HCT116 (cell line): ENCODE data around the gene MTA1. TPM values are rescaled to one million over a fixed set of nuclear protein-coding genes. Genes with fewer than 3 reads are reported as not detected.

Experiments
- ATAC-seq: fragments of 200-7000 bp; cut with Tn5 transposase; 2 replicates; pipeline ENCODE4 v1.9.1; 2020; ENCODE audit warnings: mild to moderate bottlenecking, moderate library complexity
- BruUV-seq: library from RNA; stranded (reverse); fragments of 400-500 nt; replicated peaks from 2 replicates; lab custom pipeline; 2021; lab: Mats Ljungman, UMichigan
- CTCF ChIA-PET: fragments of 300-600 bp; sonication (Branson Sonifier 250); formaldehyde crosslinking; loops from one replicate; lab custom pipeline; 2021; ENCODE audit warnings: antibody characterized with exemption; lab: Charles Lee
- POLR2A ChIA-PET: fragments of 300-600, 350-600 bp; sonication (Branson Sonifier 250); formaldehyde crosslinking; loops from one replicate; lab custom pipeline; 2021; ENCODE audit warnings: antibody characterized with exemption; lab: Charles Lee
- RAD21 ChIA-PET, 2 experiments: fragments of 300-600 bp; sonication (Branson Sonifier 250); formaldehyde crosslinking; loops; one replicate each; lab custom pipeline; 2023; ENCODE audit warnings: low total read pairs in 2 of 2; ENCODE audit not compliant: uncharacterized antibody in 2 of 2, unreplicated experiment in 2 of 2, low non-redundant PET in 1 of 2; lab: Charles Lee
- DNase-seq: peaks from one replicate; pipeline ENCODE4 v3.0.0-alpha.2; 2010; ENCODE audit warnings: low read depth, low spot score
- H2AFZ ChIP-seq: fragments of 200-600 bp; shearing (Covaris generic), sonication (generic); 2 replicates; pipeline ENCODE4 v1.6.1; 2017; ENCODE audit warnings: low read depth, mixed run types, mixed read lengths, antibody characterized with exemption, low read length; ENCODE audit not compliant: poor library complexity, severe bottlenecking
- H3K27ac ChIP-seq: 2 replicates; pipeline ENCODE4 v1.5.1; 2012; ENCODE audit warnings: low read depth, low read length
- H3K27me3 ChIP-seq: fragments of 200-600 bp; sonication (generic); 2 replicates; pipeline ENCODE4 v1.6.1; 2016; ENCODE audit warnings: mixed run types, low read length, mixed read lengths; ENCODE audit not compliant: insufficient read depth
- H3K36me3 ChIP-seq, 2 experiments: fragments of 200-500 bp in 1 of 2; fragments of 200-600 bp in 1 of 2; sonication (Bioruptor generic) in 1 of 2; sonication (generic) in 1 of 2; 2 replicates each; pipeline versions ENCODE4 v1.5.1 to v1.6.1; 2014 to 2016; ENCODE audit warnings: low read length in 2 of 2, inconsistent platforms in 1 of 2, mixed read lengths in 1 of 2, mixed run types in 1 of 2; ENCODE audit not compliant: insufficient read depth in 2 of 2, control insufficient read depth in 1 of 2
- H3K4me1 ChIP-seq, 2 experiments: fragments of 200-600 bp in 1 of 2; sonication (generic) in 1 of 2; 2 replicates each; pipeline versions ENCODE4 v1.5.1 to v1.6.1; 2012 to 2017; ENCODE audit warnings: low read length in 2 of 2, inconsistent platforms in 1 of 2, mild to moderate bottlenecking in 1 of 2, mixed read lengths in 1 of 2, mixed run types in 1 of 2, moderate library complexity in 1 of 2; ENCODE audit not compliant: insufficient read depth in 2 of 2, control insufficient read depth in 1 of 2
- H3K4me2 ChIP-seq: fragments of 200-600 bp; sonication (generic); 2 replicates; pipeline ENCODE4 v1.6.1; 2017; ENCODE audit warnings: mixed run types, low read length, mixed read lengths
- H3K4me3 ChIP-seq, 2 experiments: fragments of 200-600 bp in 1 of 2; sonication (generic) in 1 of 2; replicated peaks in 1 of 2; 2 replicates each; pipeline ENCODE4 v1.5.1; 2011 to 2016; ENCODE audit warnings: low read length in 2 of 2, control low read depth in 1 of 2, low read depth in 1 of 2, mild to moderate bottlenecking in 1 of 2, mixed read lengths in 1 of 2, mixed run types in 1 of 2
- H3K79me2 ChIP-seq: fragments of 200-600 bp; sonication (generic); 2 replicates; pipeline ENCODE4 v1.6.1; 2017; ENCODE audit warnings: mild to moderate bottlenecking, mixed run types, low read length, moderate library complexity, mixed read lengths; ENCODE audit not compliant: insufficient read depth
- H3K9ac ChIP-seq: fragments of 200-600 bp; sonication (generic); 2 replicates; pipeline ENCODE4 v1.6.1; 2016; ENCODE audit warnings: low read length, mixed read lengths
- H3K9me2 ChIP-seq: fragments of 200-600 bp; sonication (generic), shearing (Covaris generic); 2 replicates; pipeline ENCODE4 v1.6.1; 2017; ENCODE audit warnings: mixed run types, mild to moderate bottlenecking, moderate library complexity; ENCODE audit not compliant: insufficient read depth
- H3K9me3 ChIP-seq, 2 experiments: fragments of 200-500 bp in 1 of 2; fragments of 200-600 bp in 1 of 2; sonication (Bioruptor generic) in 1 of 2; sonication (generic) in 1 of 2; 2 replicates each; pipeline ENCODE4 v1.6.1; 2014 to 2017; ENCODE audit warnings: low read length in 2 of 2, mixed read lengths in 2 of 2, inconsistent platforms in 1 of 2, low read depth in 1 of 2, mild to moderate bottlenecking in 1 of 2, mixed run types in 1 of 2, moderate library complexity in 1 of 2; ENCODE audit not compliant: control insufficient read depth in 1 of 2, insufficient read depth in 1 of 2
- H4K20me1 ChIP-seq: fragments of 200-600 bp; sonication (generic), shearing (Covaris generic); 2 replicates; pipeline ENCODE4 v1.6.1; 2017; ENCODE audit warnings: mixed run types, mild to moderate bottlenecking, moderate library complexity; ENCODE audit not compliant: insufficient read depth
- ELF1 ChIP-seq: IDR thresholded peaks from 2 replicates; pipeline ENCODE4 v1.6.1; 2012; ENCODE audit warnings: low read depth, borderline replicate concordance
- EZH2 ChIP-seq: fragments of 200-600 bp; sonication (generic); IDR thresholded peaks from 2 replicates; pipeline ENCODE4 v1.6.1; 2017; ENCODE audit warnings: antibody characterized with exemption, mixed run types
- POLR2A ChIP-seq: IDR thresholded peaks from 2 replicates; pipeline ENCODE4 v1.7.0; 2011; ENCODE audit warnings: borderline replicate concordance; ENCODE audit not compliant: insufficient read depth, insufficient read length; ENCODE audit errors: extremely low read depth
- RAD21 ChIP-seq: IDR thresholded peaks from 2 replicates; pipeline ENCODE4 v1.6.1; 2012; ENCODE audit warnings: low read depth, mild to moderate bottlenecking
- SRF ChIP-seq: IDR thresholded peaks from 2 replicates; pipeline ENCODE4 v1.6.1; 2012; ENCODE audit warnings: low read depth
- TCF7L2 ChIP-seq: IDR thresholded peaks from 2 replicates; pipeline ENCODE4 v1.7.0; 2011; ENCODE audit warnings: borderline replicate concordance, inconsistent platforms; ENCODE audit not compliant: insufficient read depth, insufficient read length; ENCODE audit errors: extremely low read depth
- YY1 ChIP-seq: IDR thresholded peaks from 2 replicates; pipeline ENCODE4 v1.6.1; 2011; ENCODE audit warnings: low read length, low read depth, moderate library complexity, mild to moderate bottlenecking; ENCODE audit not compliant: insufficient replicate concordance; ENCODE audit errors: extremely low read depth
- ZFX ChIP-seq: fragments of 450-650 bp; IDR thresholded peaks from 2 replicates; pipeline ENCODE4 v1.6.1; 2017
- intact Hi-C: fragments of 100-400 bp; cut with micrococcal nuclease; formaldehyde crosslinking; loops from 2 replicates; pipeline ENCODE4 v1.10.0; 2022
- total RNA-seq: library from RNA; stranded (reverse); gene quantifications from one replicate; pipeline ENCODE4 v1.2.1, GENCODE V29; 2021; ENCODE audit not compliant: unreplicated experiment

The MTA1 gene
- total RNA-seq, 1 experiment from 2014 or later, result 229 TPM

DNA sequence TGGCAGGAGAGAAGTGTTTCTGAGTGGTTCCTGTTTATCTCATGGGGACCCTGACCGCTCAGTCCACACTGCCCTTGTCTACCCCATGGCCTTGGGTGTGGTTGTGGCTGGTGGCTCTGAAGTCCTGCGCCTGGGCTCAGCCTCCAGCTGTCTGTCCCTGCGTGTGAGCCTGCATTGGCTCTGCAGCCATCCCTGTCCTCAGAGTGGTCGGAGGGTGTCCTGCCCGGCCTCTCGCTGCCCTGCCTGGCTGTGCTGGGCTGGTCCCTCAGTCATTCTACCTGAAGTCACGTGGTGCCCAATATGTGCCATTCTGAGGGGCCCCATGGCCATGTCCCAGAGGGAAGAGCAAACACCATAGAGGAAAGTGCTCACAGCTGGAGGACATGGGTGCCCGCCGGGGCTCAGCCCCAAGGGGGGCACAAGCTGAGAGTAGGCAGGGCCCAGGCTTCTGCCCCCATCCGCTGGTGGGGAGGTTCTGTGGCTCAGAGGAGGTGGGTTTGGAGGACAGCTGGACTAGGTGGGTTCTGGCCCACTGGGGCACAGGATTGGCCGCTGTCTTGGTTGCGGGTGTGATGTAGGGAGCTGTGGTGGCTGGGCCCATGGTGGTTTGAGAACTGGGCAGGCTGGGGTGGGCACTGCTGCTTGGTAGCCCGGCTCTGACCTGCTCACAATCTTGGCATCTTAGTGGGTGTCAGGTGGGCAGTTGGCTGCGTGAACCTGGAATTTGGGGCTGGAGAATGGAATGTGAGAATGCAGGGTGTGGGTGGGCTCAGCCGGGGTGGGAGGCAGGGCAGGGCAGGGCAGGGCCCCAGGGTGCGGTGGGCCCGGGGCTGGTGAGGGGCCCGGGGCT lies 83.0 kb downstream of the MTA1 start:
- no peak overlapping the region for H3K27ac ChIP-seq
- intact Hi-C loops, result no loop called here
- H3K36me3 ChIP-seq, result no peaks in the 10 kb centered on the region
- H3K9me2 ChIP-seq, result no peaks in the 10 kb centered on the region
- H4K20me1 ChIP-seq, result no peaks in the 10 kb centered on the region
- no peaks in the 10 kb centered on the region for H3K4me1 ChIP-seq
- ChIA-PET RAD21 (no interaction called here), POLR2A (no interaction called here)
- H3K9ac ChIP-seq, result no peak overlapping the region
- no peaks in the 10 kb centered on the region for H3K79me2 ChIP-seq
- DNase-seq (no peak), ATAC-seq (no peak)
- H2AFZ ChIP-seq, result no peak overlapping the region
- H3K4me3 ChIP-seq, result no peak overlapping the region
- no peaks in the 10 kb centered on the region for H3K27me3 ChIP-seq
- no peaks in the 10 kb centered on the region for H3K9me3 ChIP-seq
- no TSS peak for BruUV-seq
- H3K4me2 ChIP-seq, result no peak overlapping the region
- TF ChIP-seq POLR2A, result no peak
- TF ChIP-seq TCF7L2, result no peak
- TF ChIP-seq YY1, result no peak
- TF ChIP-seq SRF, result no peak
- no peak for TF ChIP-seq EZH2
- TF ChIP-seq, all 23 proteins: peak for 0
- CTCF ChIA-PET, result no interaction called here

- Histone ChIP-seq H3K9me3 (no peaks in the 10 kb centered on the region), H3K4me3 (no peak overlapping the region), H2AFZ (no peak overlapping the region), H3K4me2 (no peak overlapping the region), H3K4me1 (no peaks in the 10 kb centered on the region), H4K20me1 (no peaks in the 10 kb centered on the region), H3K79me2 (no peaks in the 10 kb centered on the region), H3K27me3 (no peaks in the 10 kb centered on the region), H3K36me3 (no peaks in the 10 kb centered on the region), H3K9me2 (no peaks in the 10 kb centered on the region), H3K27ac (no peak overlapping the region), H3K9ac (no peak overlapping the region)
- intact Hi-C loops, result no loop called here
- DNase-seq (no peak), ATAC-seq (no peak)
- RAD21 ChIA-PET, result no interaction called here
- POLR2A ChIA-PET, result no interaction called here
- CTCF ChIA-PET, result no interaction called here
- BruUV-seq, result no TSS peak
- TF ChIP-seq RAD21 (no peak), ZFX (no peak), ELF1 (no peak)
Measured at GRCh38 chr14:105503296-105503640, 83.6 kb downstream of the MTA1 start.
